LHCN-M2 (cell line): Measurements from ENCODE around the gene NDUFAF5. TPM values are rescaled to one million over a fixed set of nuclear protein-coding genes. Genes with fewer than 3 reads are reported as not detected.

Experiments used
- DNase-seq: peaks from one replicate; pipeline ENCODE4 v3.0.0-alpha.2; 2012; ENCODE audit warnings: low read depth
- total RNA-seq: library from RNA; depleted of rRNA; stranded (reverse); fragments of >200 nt; gene quantifications from 2 replicates; pipeline ENCODE4 v1.2.3, GENCODE V29; 2014

Gene NDUFAF5
- total RNA-seq, 1 experiment from 2014 or later: 15.3 TPM

DNA sequence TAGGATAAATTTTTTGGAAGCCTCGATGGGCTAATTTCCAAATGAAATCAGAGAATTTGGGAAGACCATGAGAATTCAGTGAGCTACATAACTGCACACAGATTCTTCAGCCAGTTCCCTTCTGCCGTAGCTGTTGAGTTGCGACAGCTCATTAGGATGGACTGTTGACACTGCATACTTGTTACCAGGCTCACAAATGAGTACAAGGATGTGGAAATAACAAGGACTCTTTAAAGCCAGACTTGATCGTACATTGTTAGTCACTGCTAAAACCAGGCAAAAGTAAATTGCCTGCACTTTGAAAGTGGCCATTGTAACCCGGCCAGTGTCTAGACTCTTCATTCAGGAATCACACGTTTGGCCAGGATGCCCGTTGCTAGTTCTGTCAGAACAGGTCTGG lies 37.0 kb downstream of the NDUFAF5 start:
- peak; percentile 21 for DNase-seq

DNA sequence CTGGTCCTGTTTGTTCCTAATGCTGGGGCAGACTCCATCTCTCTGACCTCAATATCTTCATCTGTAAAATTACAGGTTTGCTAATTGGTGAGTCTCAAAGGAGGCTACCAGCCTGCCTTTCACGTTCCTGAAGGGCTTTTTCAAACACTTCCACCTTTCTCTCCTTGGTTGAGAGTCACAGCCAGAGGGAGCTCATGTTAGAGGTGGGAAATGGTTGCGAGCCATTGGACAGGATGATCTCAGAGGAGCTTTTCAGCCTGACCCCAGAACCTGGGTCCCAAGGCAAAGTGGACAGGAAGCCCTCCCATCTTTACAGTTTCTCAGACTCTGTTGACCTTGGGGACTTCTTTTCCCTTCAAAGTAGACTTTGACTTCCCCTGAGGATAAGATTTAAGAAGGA lies 37.6 kb downstream of the NDUFAF5 start:
- DNase-seq: no peak

DNA sequence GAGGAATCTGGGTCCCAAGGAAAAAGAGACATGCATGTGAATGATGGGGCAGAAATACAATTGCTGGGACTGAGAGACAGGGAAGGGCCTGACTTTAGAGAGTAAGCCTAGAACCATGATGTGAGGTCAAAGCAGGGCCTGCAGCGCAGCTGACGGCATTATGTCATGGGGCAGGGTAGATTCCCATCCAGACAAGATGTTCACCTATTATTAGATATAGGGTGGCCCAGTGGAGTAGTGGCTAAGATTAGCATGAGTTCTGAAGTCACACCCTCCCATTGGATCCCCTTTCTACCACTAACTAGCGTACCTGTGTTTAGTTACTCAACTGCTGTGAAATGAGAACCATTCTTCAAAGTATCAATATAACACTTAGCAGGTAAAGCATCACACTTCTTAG lies 39.6 kb downstream of the NDUFAF5 start:
- no peak for DNase-seq

DNA sequence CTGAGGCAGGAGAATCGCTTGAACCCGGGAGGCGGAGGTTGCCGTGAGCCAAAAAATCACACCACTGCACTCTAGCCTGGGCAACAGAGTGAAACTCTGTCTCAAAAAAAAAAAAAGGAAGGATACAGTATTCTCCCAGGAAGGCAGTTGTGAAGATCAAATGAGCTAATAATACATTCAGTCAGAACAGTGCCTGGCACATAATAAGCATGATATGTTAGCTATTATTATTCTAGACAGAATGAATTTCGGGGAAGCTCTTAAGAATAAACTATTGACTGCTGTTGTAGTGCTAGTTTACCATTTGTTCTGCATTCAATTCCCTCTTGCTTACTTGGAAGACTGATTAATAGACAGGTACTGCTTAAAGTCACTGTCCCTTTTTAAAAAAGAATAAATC lies 40.6 kb downstream of the NDUFAF5 start:
- DNase-seq: no peak

DNA sequence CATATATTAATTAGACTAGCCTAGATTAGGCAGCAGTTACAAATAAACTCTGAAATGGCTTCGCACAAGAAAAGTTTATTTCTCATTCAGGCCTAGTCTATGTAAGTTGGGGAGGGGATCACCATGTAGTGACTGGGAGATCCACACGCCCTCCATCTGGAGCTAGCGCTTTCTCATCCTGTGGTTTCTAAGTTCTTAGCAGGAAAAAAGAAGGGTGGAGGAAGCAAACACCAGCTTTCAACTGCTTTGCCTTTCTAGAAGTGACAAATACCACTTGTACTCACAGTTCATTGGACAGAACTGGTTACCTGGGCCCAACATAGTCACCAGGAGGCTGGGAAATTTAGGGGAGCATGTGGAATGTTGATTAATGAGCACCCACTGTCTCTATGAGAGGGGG lies 46.6 kb downstream of the NDUFAF5 start:
- DNase-seq: no peak

DNA sequence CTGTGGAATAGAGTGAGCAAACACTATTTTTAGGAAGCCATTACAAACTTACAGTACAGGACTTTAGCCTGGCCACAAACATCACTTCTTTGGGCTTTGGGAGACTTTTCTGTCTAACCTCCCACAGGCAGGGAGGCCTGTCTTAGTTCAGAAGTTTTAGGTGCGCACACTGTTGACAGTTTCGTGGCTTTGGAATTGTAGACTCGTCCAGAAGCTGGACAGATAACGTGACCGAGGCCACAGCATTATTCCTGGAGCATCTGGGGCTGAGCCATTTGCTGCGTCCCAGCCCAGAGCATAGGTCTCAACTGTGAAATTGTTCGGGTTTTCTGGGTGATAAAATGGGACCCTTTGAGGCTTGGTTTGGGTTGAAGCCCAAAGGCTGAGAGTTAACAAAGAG lies 53.8 kb downstream of the NDUFAF5 start:
- DNase-seq: no peak

DNA sequence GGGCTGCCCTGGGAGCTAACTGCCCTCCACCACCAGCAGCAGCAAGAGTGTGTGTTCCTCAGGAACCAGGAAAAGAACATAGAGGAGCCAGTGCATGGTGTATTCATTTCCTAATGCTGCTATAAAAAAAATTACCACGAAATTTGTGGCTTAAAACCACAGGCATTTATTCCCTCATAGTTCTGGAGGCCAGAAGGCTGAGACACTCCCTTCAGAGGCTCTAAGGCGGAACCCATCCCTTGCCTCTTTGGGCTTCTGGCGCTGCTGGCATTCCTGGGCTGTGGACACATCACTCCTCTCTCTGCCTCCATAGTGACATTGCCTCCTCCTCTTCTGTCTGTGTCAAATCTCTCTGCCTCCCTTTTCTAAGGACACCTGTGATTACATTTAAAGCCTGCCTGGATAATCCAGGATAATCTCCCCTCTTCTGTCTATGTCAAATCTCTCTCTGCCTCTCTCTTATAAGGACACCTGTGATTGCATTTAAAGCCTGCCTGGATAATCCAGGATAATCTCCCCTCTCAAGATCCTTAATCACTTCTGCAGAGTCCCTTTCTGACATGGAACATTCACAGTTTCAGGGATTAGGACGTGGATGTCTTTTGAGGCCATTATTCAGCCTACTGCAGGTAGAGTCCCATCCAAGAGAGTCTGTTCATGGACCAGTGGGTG lies 54.7 kb downstream of the NDUFAF5 start:
- peak; percentile 75 for DNase-seq

DNA sequence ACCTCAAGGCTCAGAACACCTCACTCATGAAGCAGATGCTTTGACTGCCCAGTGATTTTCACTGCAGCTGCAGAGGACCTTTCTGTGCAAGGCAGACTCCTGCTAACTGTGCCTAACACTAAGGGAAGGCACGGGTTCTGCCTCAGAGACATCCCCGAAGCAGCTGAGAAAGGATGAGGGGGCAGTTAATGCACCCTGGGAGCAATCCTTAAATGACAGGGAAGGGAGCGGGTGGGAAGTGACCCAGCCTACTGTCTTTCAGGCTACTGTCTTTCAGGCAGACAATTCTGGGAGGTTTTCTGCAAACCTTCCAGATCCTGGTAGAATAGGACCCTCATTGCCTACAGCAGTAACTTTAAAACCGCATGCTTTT lies 55.3 kb downstream of the NDUFAF5 start:
- DNase-seq: no peak

DNA sequence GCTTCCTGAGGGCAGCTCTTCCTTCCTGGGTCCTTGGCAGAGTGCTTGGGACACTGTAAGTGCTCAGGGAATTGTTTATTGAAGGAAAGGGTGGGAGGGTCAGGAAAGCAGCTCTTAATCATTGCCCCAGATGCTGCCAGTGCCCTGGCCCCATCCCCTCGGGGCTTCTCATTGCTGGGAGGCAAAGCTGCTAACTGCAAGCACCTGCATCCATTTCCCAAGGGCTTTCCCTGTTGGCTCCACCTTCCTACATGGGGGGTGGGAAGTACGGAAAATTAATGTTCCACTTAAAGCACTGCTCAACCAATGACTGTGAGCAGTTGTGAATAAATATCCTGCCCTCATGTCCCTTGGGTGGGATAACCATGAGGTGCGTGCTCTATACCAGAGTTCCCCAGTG lies 56.4 kb downstream of the NDUFAF5 start:
- no peak for DNase-seq

DNA sequence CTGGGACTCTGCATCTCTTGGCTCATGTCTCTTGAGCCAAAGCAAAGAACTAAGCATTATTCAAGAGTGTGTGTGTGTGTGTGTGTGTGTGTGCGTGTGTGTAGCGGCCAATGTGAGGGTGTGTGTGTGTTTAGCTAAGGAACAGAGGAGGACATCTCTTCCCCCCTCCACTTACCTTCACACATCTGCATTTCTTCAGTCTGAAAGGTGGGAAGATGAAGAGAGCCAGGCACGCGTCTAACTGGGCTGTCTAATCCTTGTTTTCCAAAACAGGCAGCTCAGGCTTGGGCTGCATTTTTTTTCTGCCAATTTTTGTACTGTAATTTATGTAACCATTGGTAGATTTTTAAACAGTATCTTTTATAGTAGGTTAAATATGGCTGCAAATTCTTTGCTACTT lies 59.5 kb downstream of the NDUFAF5 start:
- no peak for DNase-seq

DNA sequence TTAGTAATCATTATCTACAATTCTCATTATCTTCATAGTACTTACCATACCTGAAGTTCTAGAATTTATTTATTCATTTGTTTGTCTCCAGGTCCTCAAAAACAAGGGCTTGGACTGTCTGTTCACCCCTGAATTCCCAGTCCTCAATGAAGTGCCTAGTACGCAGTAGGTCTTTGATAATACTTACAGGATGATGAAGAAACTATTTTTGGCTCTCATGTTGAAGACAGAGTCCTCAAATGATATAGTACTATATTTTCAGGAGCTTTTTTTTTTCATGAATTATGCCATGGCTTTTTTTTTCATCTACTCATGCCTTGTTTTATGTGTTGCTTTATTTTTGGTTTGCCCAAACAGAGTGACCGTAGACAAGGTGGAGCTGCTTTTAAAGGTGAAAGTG lies 66.5 kb downstream of the NDUFAF5 start:
- DNase-seq: no peak

DNA sequence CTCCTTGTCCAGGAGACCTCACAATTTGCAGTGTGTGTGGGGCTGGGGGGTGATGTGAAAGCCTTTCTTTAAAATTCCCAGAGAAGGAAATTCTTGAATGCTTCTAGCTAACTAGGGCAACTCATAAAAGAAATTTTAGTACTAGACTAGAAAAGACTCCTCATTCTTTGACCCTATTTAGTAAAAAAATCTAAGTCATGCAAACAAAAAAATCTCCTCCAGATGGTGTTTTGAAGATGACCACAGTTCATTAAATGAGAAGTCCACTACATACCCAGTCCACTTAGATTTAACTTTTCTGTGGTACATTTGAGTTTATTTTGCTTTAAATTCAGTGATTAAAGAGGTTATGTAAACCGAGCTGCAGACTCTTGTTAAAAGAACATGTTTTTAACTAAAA lies 67.5 kb downstream of the NDUFAF5 start:
- no peak for DNase-seq

DNA sequence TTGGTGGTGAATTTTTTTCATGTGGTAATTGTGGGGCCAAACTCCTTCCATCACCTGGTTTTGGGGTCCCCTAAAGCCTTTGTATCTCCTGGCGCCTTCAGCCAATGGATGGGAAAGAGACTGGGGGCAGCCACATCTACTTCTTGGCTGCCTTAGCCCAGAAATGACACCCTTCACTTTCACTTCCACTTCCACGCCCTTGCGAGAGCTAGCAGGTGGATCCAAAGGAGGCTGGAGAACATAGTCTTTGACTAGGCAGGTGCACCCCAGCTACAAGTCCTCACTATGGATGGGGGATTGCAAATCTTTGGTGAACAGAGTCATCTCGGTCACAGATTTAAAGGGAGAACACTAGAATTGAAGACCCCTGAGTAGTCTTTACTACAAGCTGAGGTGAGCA lies 70.8 kb downstream of the NDUFAF5 start:
- DNase-seq: no peak

DNA sequence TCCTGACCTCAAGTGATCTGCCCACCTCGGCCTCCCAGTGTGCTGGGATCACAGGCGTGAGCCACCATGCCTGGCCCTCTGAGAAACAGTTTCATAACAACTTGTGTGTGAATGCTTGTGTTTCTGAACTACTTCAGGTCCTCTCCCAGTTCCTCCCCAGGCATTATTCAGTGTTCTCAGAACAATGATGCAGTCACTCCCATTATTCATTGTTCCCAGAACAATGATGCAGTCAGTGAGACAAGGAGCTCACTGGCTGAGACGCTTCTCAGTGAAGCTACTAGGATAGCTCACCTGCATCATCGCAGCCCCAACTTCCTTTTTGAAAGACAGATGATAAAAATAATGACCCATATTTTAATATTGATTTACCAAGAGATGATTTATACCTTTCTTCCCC lies 71.5 kb downstream of the NDUFAF5 start:
- DNase-seq: no peak

DNA sequence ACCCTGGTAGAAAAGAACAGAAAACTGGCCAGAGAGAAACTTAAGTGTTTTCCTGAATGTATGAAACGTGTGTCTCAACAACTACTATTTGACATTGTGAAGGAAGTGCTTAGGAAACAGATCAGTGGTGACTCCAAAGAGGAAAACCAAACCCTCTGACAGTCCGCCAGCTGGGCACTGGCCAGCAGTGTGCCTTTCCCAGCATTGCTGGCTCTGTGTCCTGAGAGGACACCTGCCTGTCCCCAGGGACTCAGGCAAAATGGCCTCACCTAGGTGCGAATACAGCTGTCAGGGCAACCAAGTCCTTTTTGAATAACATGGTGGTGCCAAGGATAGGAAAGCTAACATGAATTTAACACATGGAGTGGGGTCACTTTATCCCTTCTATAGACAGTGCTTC lies 72.5 kb downstream of the NDUFAF5 start:
- no peak for DNase-seq

DNA sequence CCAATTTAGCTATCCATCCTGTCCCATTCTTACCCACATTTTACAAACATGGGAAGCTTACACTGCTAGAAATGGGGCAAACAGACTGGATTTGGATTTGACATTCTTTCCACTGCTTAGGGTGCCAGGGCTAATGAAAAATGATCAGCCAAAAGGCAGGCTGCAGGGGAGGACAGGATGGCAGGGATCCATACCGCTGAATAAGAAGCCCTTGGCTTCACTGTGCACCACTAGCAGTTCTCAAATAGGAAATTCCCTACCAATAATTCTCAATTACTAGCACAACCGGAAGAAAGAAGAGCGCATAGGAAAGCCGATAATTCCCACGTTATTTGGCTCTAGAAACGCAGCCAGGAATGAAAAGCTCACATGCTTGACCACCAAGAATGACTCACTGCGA lies 73.1 kb downstream of the NDUFAF5 start:
- DNase-seq: no peak

DNA sequence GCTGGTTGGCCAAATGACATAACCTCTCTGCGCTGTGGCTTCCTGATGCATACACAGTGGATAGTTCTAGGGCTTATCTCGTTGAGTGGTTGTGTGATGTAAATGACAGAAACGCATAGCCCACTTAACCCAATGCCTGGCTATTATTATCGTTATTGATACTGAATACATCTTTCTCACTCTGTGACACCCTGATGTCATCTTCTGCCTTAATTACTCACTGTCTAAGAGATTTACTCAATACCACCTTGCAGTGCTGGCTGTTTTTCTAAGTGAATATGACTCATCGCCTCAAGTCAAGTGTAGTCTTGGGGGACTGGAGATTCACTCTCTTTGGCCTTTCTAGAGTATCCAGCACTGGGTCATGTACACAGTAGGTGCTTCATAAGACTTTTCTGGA lies 73.6 kb downstream of the NDUFAF5 start:
- DNase-seq: no peak

DNA sequence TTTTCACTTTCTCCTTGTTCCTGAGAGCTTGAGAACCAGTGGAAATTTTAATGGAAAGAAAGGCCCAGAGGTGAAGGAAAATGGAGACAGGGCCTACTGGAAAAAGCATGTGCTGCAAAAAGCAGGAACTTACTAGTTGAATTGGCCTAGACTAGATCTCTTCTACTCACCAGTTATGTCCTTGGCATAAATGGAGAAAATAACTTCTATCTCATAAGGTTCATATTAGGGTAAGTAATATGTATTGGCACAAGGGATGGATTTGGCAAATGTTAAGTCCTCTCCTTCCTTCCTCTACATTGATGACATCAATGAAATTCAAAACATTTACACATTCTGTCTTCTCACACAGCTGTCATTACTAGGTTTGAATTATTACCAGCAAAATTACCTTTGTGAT lies 74.0 kb downstream of the NDUFAF5 start:
- no peak for DNase-seq

DNA sequence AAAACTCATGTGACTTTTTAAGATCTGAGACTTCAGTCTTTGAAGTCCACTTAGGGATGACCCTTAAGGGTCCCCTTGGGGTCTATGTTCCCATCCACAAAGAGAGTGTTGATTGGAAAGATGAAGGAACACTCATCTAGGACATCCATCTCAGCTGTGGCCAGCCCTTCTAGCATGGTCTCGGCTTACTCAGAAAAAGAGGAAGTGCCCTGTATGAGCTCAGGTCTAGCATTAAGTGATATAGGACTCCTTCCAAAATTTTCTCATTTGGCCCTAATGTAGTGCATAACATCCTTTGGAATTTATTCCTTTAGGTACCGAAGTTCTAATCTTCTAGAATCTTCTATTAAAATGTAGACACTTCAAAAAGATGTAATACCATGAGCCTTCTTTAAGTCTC lies 77.4 kb downstream of the NDUFAF5 start:
- DNase-seq: no peak

DNA sequence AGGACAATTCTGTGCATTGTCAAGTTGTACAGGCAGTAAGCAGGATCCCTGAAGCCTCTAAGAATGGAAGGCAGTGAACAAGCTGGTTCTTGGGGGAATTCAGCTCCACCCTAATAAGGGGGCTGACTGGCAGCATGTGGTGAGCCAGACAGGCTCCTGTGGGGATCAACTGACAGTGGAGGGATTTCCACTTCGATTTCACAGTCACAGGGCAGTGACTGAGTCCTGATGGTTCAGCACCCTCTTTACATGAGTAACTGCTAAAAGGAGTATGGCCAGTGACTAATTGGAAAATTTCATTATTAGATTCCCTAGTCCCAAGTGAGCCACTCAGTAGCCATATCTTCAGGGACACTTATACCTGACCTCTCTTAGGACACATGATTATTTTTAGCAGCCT lies 78.4 kb downstream of the NDUFAF5 start:
- no peak for DNase-seq

DNA sequence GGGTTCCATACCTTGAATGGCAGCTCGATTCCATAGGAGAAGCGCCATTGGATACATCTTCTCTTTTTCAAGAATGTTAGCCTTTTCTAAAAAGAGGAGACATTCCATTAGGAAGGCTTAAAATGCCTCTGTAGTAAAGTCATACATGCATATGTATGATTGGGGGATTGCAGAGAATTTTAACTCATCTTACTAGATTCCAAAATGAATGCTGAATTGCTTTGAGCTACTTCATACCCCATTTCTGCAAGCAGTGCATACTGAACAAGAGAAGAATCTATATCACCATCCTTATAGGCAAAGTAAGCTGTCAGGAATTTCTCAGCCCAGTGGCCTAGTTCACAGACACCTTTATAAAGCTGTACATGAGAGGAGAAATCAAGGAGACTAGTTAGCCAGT lies 80.3 kb downstream of the NDUFAF5 start:
- no peak for DNase-seq

DNA sequence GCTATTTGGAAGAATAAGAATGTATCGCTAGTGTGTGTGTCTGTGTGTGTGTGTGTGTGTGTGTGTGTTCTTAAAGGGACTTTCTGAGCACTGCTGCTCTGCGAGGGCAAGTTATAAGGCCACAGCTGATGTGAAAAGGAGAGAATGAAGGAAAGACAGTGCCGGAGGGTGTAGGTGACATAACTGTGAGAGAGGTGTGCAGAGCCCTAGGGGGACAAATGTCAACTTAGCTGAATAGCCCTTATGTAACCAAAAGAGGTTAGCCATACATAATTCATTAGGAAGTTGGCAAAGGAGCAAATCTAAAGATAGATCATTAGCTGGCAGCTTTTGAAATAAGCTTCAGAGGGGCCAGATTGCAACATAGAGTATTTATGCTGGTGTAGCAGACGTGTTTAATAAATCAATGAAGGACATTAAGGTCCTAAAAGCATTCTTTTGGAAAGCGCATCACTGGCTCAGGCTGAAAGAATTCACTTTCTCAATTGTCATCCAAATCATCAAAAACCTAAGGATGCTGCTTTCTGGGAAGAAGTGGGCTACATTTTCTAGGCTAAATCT lies 81.0 kb downstream of the NDUFAF5 start:
- peak; percentile 3 for DNase-seq

DNA sequence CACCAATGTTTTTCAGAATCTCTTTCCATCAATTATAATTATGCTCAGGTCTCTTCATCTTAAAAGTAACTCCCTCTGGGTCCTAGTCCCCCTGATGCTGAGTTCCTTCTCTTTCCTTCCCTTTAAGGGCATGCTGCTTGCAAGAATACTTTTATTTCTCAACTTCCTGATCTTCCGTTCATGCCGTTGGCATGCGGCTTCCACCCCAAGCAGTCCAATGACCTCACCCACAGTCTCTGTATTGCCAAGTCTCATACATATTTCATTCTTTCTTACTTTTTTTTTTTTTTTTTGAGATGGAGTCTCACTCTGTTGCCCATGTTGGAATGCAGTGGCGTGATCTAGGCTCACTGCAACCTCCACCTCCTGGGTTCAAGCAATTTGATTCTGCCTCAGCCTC lies 83.5 kb downstream of the NDUFAF5 start:
- peak; percentile 18 for DNase-seq

DNA sequence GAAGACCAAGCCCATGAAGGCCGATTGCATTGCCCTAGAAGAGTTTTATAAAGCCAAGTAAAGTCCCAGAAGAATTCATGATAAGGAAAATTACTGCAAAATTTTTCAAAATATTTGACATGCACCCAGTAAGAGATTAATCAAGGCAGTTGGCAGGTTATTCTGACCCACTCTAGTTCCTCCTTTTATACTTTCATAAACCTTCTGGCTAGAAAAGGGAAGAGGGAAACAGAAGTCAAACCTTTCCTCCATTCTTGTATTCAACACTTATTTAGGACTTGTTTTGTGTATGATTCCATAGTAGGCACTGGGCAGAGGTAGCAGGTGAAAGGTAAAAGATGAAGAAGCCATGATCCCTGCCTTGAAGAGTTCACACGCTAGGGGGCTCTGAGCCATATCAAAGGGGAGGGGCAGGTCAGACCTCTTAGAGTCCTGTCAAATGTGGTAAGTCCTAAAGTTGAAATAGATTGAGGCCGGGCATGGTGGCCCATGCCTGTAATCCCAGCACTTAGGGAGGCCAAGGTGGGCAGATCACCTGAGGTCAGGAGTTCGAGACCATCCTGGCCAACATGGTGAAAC lies 85.4 kb downstream of the NDUFAF5 start:
- DNase-seq: no peak
